Liver (tissue), 9 donors: ENCODE results near the gene RNF144B. TPM values are rescaled to one million over a fixed set of nuclear protein-coding genes. Genes with fewer than 3 reads are reported as not detected.

Experiments
- DNase-seq: peaks from one replicate; pipeline ENCODE4 v3.0.0-alpha.2; 2017; ENCODE audit warnings: low spot score
- H3K27ac ChIP-seq, 2 donors: one replicate each; pipeline ENCODE4 v1.7.0; 2013; ENCODE audit warnings: inconsistent platforms in 2 of 2, low read length in 2 of 2, control low read depth in 1 of 2, low read depth in 1 of 2, mild to moderate bottlenecking in 1 of 2
- H3K27me3 ChIP-seq, 4 donors: one replicate each; pipeline versions ENCODE4 v1.6.1 to v1.7.0; 2013; ENCODE audit warnings: low read length in 3 of 4, inconsistent platforms in 1 of 4, mild to moderate bottlenecking in 1 of 4, moderate library complexity in 1 of 4; ENCODE audit not compliant: control insufficient read depth in 4 of 4, insufficient read depth in 4 of 4
- H3K36me3 ChIP-seq, 4 donors: one replicate each; pipeline versions ENCODE4 v1.6.1 to v1.7.0; 2013; ENCODE audit warnings: low read length in 3 of 4, mild to moderate bottlenecking in 3 of 4, low read depth in 1 of 4, moderate library complexity in 1 of 4; ENCODE audit not compliant: control insufficient read depth in 4 of 4, insufficient read depth in 3 of 4
- H3K4me1 ChIP-seq, 4 donors: one replicate each; pipeline versions ENCODE4 v1.6.1 to v1.7.0; 2013; ENCODE audit warnings: low read length in 3 of 4, mild to moderate bottlenecking in 3 of 4, moderate library complexity in 1 of 4; ENCODE audit not compliant: control insufficient read depth in 4 of 4, insufficient read depth in 4 of 4
- H3K4me3 ChIP-seq, 3 donors: one replicate each; pipeline versions ENCODE4 v1.6.1 to v1.7.0; 2013; ENCODE audit warnings: low read length in 3 of 3, control low read depth in 1 of 3, low read depth in 1 of 3, mild to moderate bottlenecking in 1 of 3
- H3K9ac ChIP-seq, 2 donors: one replicate each; pipeline ENCODE4 v1.7.0; 2013; ENCODE audit warnings: low read length in 2 of 2, mild to moderate bottlenecking in 2 of 2, moderate library complexity in 2 of 2, control low read depth in 1 of 2, low read depth in 1 of 2
- H3K9me3 ChIP-seq, 4 donors: one replicate each; pipeline versions ENCODE4 v1.6.1 to v1.7.0; 2013; ENCODE audit warnings: low read length in 3 of 4; ENCODE audit not compliant: control insufficient read depth in 4 of 4
- ATF3 ChIP-seq: IDR thresholded peaks from 2 replicates; pipeline ENCODE4 v1.6.1; 2016; ENCODE audit warnings: antibody characterized with exemption
- CTCF ChIP-seq: fragments of 150-350 bp; IDR thresholded peaks from 2 replicates; pipeline ENCODE4 v1.5.1; 2017; ENCODE audit warnings: improper control_type of control experiment, low read depth, low read length; ENCODE audit not compliant: missing input control
- FOXA1 ChIP-seq: IDR thresholded peaks from 2 replicates; pipeline ENCODE4 v1.6.1; 2016; ENCODE audit warnings: antibody characterized with exemption
- FOXA2 ChIP-seq: IDR thresholded peaks from 2 replicates; pipeline ENCODE4 v1.6.1; 2016; ENCODE audit warnings: antibody characterized with exemption
- GABPA ChIP-seq, 2 donors: IDR thresholded peaks in 1 of 2; conservative IDR thresholded peaks in 1 of 2; 2 replicates each; pipeline ENCODE4 v1.6.1; 2016; ENCODE audit warnings: antibody characterized with exemption in 2 of 2, mild to moderate bottlenecking in 1 of 2, moderate library complexity in 1 of 2
- HNF4A ChIP-seq, 2 donors: conservative IDR thresholded peaks; 2 replicates each; pipeline ENCODE4 v1.6.1; 2016; ENCODE audit warnings: antibody characterized with exemption in 2 of 2, mild to moderate bottlenecking in 2 of 2
- JUND ChIP-seq, 2 donors: IDR thresholded peaks; 2 replicates each; pipeline ENCODE4 v1.6.1; 2016; ENCODE audit warnings: antibody characterized with exemption in 2 of 2
- MAX ChIP-seq: IDR thresholded peaks from 2 replicates; pipeline ENCODE4 v1.6.1; 2016; ENCODE audit warnings: antibody characterized with exemption
- REST ChIP-seq: IDR thresholded peaks from 2 replicates; pipeline ENCODE4 v1.6.1; 2016; ENCODE audit warnings: antibody characterized with exemption, mild to moderate bottlenecking
- RXRA ChIP-seq, 2 donors: IDR thresholded peaks; 2 replicates each; pipeline ENCODE4 v1.6.1; 2017 to 2018; ENCODE audit warnings: antibody characterized with exemption in 2 of 2, mild to moderate bottlenecking in 1 of 2
- SP1 ChIP-seq: IDR thresholded peaks from 2 replicates; pipeline ENCODE4 v1.6.1; 2018; ENCODE audit warnings: antibody characterized with exemption, mild to moderate bottlenecking
- TAF1 ChIP-seq: conservative IDR thresholded peaks from 2 replicates; pipeline ENCODE4 v1.6.1; 2016; ENCODE audit warnings: antibody characterized with exemption, mild to moderate bottlenecking
- YY1 ChIP-seq: IDR thresholded peaks from 2 replicates; pipeline ENCODE4 v1.6.1; 2016; ENCODE audit warnings: antibody characterized with exemption, mild to moderate bottlenecking
- ZBTB33 ChIP-seq: IDR thresholded peaks from 2 replicates; pipeline ENCODE4 v1.6.1; 2016; ENCODE audit warnings: antibody characterized with exemption
- WGBS: extraction: QIAGEN DNeasy Blood & Tissue Kit; methylation state at CpG from one replicate; pipeline ENCODE4 v1.1.7; 2013; 5-methylcytosine and 5-hydroxymethylcytosine counted together
- polyA plus RNA-seq, 2 donors: library from polyadenylated mRNA; stranded (reverse) in 1 of 2; unstranded in 1 of 2; fragments of 200-250 nt in 1 of 2; fragments of >200 nt in 1 of 2; fragmentation: Nextera tagmentation in 1 of 2; extraction: Ambion mirVana in 1 of 2; gene quantifications; one replicate each; pipeline versions ENCODE4 v1.2.1 to v1.2.3, GENCODE V29; 2013 to 2015
- total RNA-seq, 2 donors: library from RNA; depleted of rRNA; stranded (reverse); fragments of >200 nt; gene quantifications; one replicate each; pipeline ENCODE4 v1.2.3, GENCODE V29; 2014
- donor health status: healthy.
- donor health status: healthy.
- donor health status: healthy.
- donor health status: healthy.
- donor health status: healthy.

Gene RNF144B
- total and polyA plus RNA-seq, 4 donors: 3.0 to 15.1 (median 7.6) TPM

- Histone ChIP-seq H3K4me1 (peaks cover 0 to 8% (median 4%) of the 10 kb centered on the region in 4 donors), H3K9me3 (no peaks in the 10 kb centered on the region), H3K27me3 (no peaks in the 10 kb centered on the region), H3K36me3 (no peaks in the 10 kb centered on the region), H3K27ac (no peak overlapping the region), H3K9ac (no peak overlapping the region), H3K4me3 (no peak overlapping the region)
- DNase-seq: no peak
- WGBS: 81% methylated on average over 2 of the region's 2 CpGs
- no peak for TF ChIP-seq RXRA (IDR thresholded peaks at IDR 0.05)
Measured at GRCh38 chr6:18507561-18507960, 120.4 kb downstream of the RNF144B start.

GRCh38 chr6:18509871-18510643 is 122.9 kb downstream of the RNF144B start:
- Histone ChIP-seq H3K27me3 (no peaks in the 10 kb centered on the region), H3K36me3 (no peaks in the 10 kb centered on the region), H3K9me3 (no peaks in the 10 kb centered on the region), H3K4me1 (peaks cover 3 to 12% (median 9%) of the 10 kb centered on the region in 4 donors), H3K27ac (no peak overlapping the region), H3K4me3 (no peak overlapping the region), H3K9ac (no peak overlapping the region)
- no peak for TF ChIP-seq GABPA (IDR thresholded peaks at IDR 0.05 in 1 of 2, conservative IDR thresholded peaks at IDR 0.05 in 1 of 2)
- no peak for TF ChIP-seq FOXA1
- TF ChIP-seq ZBTB33: no peak
- TF ChIP-seq ATF3: no peak
- TF ChIP-seq JUND (IDR thresholded peaks at IDR 0.05): no peak
- no peak for TF ChIP-seq CTCF
- no peak for TF ChIP-seq FOXA2
- TF ChIP-seq HNF4A (conservative IDR thresholded peaks at IDR 0.05): no peak
- TF ChIP-seq MAX: no peak
- WGBS: 87% methylated on average over 3 of the region's 3 CpGs
- DNase-seq: no peak

- WGBS: 78% methylated on average over 2 of the region's 2 CpGs
- TF ChIP-seq CTCF (no peak), JUND (IDR thresholded peaks at IDR 0.05) (no peak), TAF1 (no peak), ATF3 (no peak), YY1 (no peak), HNF4A (conservative IDR thresholded peaks at IDR 0.05) (no peak), FOXA2 (no peak), GABPA (IDR thresholded peaks at IDR 0.05 in 1 of 2, conservative IDR thresholded peaks at IDR 0.05 in 1 of 2) (no peak), MAX (no peak), SP1 (no peak), REST (no peak)
- DNase-seq: no peak
- no peak overlapping the region for H3K9ac ChIP-seq
- no peak overlapping the region for H3K4me3 ChIP-seq
- no peaks in the 10 kb centered on the region for H3K9me3 ChIP-seq
- no peak overlapping the region for H3K27ac ChIP-seq
- H3K36me3 ChIP-seq: no peaks in the 10 kb centered on the region
- no peaks in the 10 kb centered on the region for H3K27me3 ChIP-seq
- peaks cover 3 to 12% (median 9%) of the 10 kb centered on the region in 4 donors for H3K4me1 ChIP-seq
Measured at GRCh38 chr6:18510644-18511033, 123.5 kb downstream of the RNF144B start.
